WTC11 (cell line): Measurements from ENCODE around the gene TKFC. TPM values are rescaled to one million over a fixed set of nuclear protein-coding genes. Genes with fewer than 3 reads are reported as not detected.
A peak's percentile ranks its signal among the peaks of the same experiment; 100 is the strongest.

Experiments
- CDX4 ChIP-seq: fragments of 250-450 bp; sonication (Bioruptor Pico); IDR thresholded peaks from 2 replicates; pipeline ENCODE4 v1.9.0; 2021; ENCODE audit warnings: moderate library complexity, mild to moderate bottlenecking, inconsistent platforms, borderline replicate concordance
- ELF4 ChIP-seq: sonication (generic); formaldehyde crosslinking; IDR thresholded peaks from 2 replicates; pipeline ENCODE4 v1.8.1; 2022; ENCODE audit warnings: low read depth, mild to moderate bottlenecking, moderate library complexity, missing genetic modification reagents
- ERG ChIP-seq: fragments of 250-450 bp; sonication (Bioruptor Pico); IDR thresholded peaks from 2 replicates; pipeline ENCODE4 v1.8.0; 2021; ENCODE audit warnings: mild to moderate bottlenecking
- ETV6 ChIP-seq: sonication (generic); formaldehyde crosslinking; IDR thresholded peaks from 2 replicates; pipeline ENCODE4 v1.8.1; 2022; ENCODE audit warnings: mild to moderate bottlenecking, missing genetic modification reagents
- FOXK1 ChIP-seq: sonication (generic); formaldehyde crosslinking; IDR thresholded peaks from 2 replicates; pipeline ENCODE4 v1.8.0; 2022; ENCODE audit warnings: mild to moderate bottlenecking, moderate library complexity, missing genetic modification reagents
- HMGXB4 ChIP-seq: sonication (generic); formaldehyde crosslinking; IDR thresholded peaks from 2 replicates; pipeline ENCODE4 v1.8.1; 2023; ENCODE audit warnings: mild to moderate bottlenecking, moderate library complexity, missing genetic modification reagents
- IRF1 ChIP-seq: sonication (generic); formaldehyde crosslinking; IDR thresholded peaks from 2 replicates; pipeline ENCODE4 v1.8.0; 2023; ENCODE audit warnings: missing genetic modification reagents
- MAX ChIP-seq: sonication (generic); formaldehyde crosslinking; IDR thresholded peaks from 2 replicates; pipeline ENCODE4 v1.8.0; 2022; ENCODE audit warnings: mild to moderate bottlenecking, missing genetic modification reagents
- MYBL2 ChIP-seq: sonication (generic); formaldehyde crosslinking; IDR thresholded peaks from 2 replicates; pipeline ENCODE4 v1.8.1; 2023; ENCODE audit warnings: mild to moderate bottlenecking, moderate library complexity, missing genetic modification reagents
- PRDM15 ChIP-seq: sonication (generic); formaldehyde crosslinking; IDR thresholded peaks from 2 replicates; pipeline ENCODE4 v1.8.0; 2022; ENCODE audit warnings: missing genetic modification reagents
- RORB ChIP-seq: fragments of 250-450 bp; sonication (Bioruptor Pico); IDR thresholded peaks from 2 replicates; pipeline ENCODE4 v1.9.0; 2021; ENCODE audit warnings: mild to moderate bottlenecking
- SMAD3 ChIP-seq: sonication (generic); formaldehyde crosslinking; IDR thresholded peaks from 2 replicates; pipeline ENCODE4 v1.8.0; 2022; ENCODE audit warnings: missing genetic modification reagents, mild to moderate bottlenecking, borderline replicate concordance
- SMAD4 ChIP-seq: sonication (generic); formaldehyde crosslinking; IDR thresholded peaks from 2 replicates; pipeline ENCODE4 v1.8.0; 2022; ENCODE audit warnings: mild to moderate bottlenecking, missing genetic modification reagents
- TEAD1 ChIP-seq: sonication (generic); formaldehyde crosslinking; IDR thresholded peaks from 2 replicates; pipeline ENCODE4 v1.8.0; 2022; ENCODE audit warnings: mild to moderate bottlenecking, missing genetic modification reagents
- USF1 ChIP-seq: sonication (generic); formaldehyde crosslinking; IDR thresholded peaks from 2 replicates; pipeline ENCODE4 v1.8.0; 2022; ENCODE audit warnings: mild to moderate bottlenecking, missing genetic modification reagents
- ZMAT4 ChIP-seq: fragments of 250-450 bp; sonication (Bioruptor Pico); IDR thresholded peaks from 2 replicates; pipeline ENCODE4 v1.9.0; 2021; ENCODE audit warnings: mild to moderate bottlenecking
- ZNF219 ChIP-seq: sonication (generic); formaldehyde crosslinking; IDR thresholded peaks from 2 replicates; pipeline ENCODE4 v1.8.0; 2023; ENCODE audit warnings: missing genetic modification reagents, mild to moderate bottlenecking, borderline replicate concordance
- ZNF317 ChIP-seq: sonication (generic); formaldehyde crosslinking; IDR thresholded peaks from 2 replicates; pipeline ENCODE4 v1.8.1; 2023; ENCODE audit warnings: low read depth, mild to moderate bottlenecking, moderate library complexity, missing genetic modification reagents, borderline replicate concordance
- ZNF425 ChIP-seq: fragments of 250-450 bp; sonication (Bioruptor Pico); conservative IDR thresholded peaks from 2 replicates; pipeline ENCODE4 v1.9.0; 2021; ENCODE audit warnings: mild to moderate bottlenecking
- ZNF532 ChIP-seq: fragments of 250-450 bp; sonication (Bioruptor Pico); IDR thresholded peaks from 2 replicates; pipeline ENCODE4 v1.9.0; 2021; ENCODE audit warnings: mild to moderate bottlenecking, borderline replicate concordance
- total RNA-seq: library from RNA; stranded (reverse); gene quantifications from 3 replicates; pipeline ENCODE4 v1.2.3, GENCODE V29; 2021

The TKFC gene
- total RNA-seq, 1 experiment from 2014 or later, result 86.8 TPM

- TF ChIP-seq ZMAT4 (CRISPR knock-in tag) (no peak), ZNF317 (CRISPR knock-in tag) (peak; percentile 96), CDX4 (CRISPR knock-in tag) (no peak), HMGXB4 (peak; percentile 38; the same call in 1 of the 2 replicates), TEAD1 (CRISPR knock-in tag) (peak; percentile 69), FOXK1 (peak; percentile 47), ZNF219 (CRISPR knock-in tag) (no peak), SMAD4 (no peak), ZNF425 (CRISPR knock-in tag) (no peak), ZNF532 (no peak), MYBL2 (CRISPR knock-in tag) (peak; percentile 90; the same call in 1 of the 2 replicates), IRF1 (CRISPR knock-in tag) (peak; percentile 68; the same call in 1 of the 2 replicates), USF1 (CRISPR knock-in tag) (peak; percentile 48; the same call in 1 of the 2 replicates), RORB (CRISPR knock-in tag) (no peak), ELF4 (CRISPR knock-in tag) (0 out of 2 replicates have a peak, but pooled peaks have one; percentile 62), PRDM15 (CRISPR knock-in tag) (0 out of 2 replicates have a peak, but pooled peaks have one; percentile 24), ETV6 (CRISPR knock-in tag) (peak; percentile 63; the same call in 1 of the 2 replicates), ERG (no peak), SMAD3 (CRISPR knock-in tag) (peak; percentile 60; the same call in 1 of the 2 replicates), MAX (CRISPR knock-in tag) (peak; percentile 89)
These were observed 28.9 kb downstream of the TKFC start, which contains the start of the genes CYB561A3 and TMEM138 (continued) for GRCh38 chr11:61361741-61362541.
